HCT116 (cell line): ENCODE data around the gene STRAP.

Experiments used
- ATF3 ChIP-seq: IDR thresholded peaks from 2 replicates; pipeline ENCODE4 v1.6.1; 2012
- CEBPB ChIP-seq: IDR thresholded peaks from 2 replicates; pipeline ENCODE4 v1.6.1; 2012; ENCODE audit warnings: low read depth
- EGR1 ChIP-seq: IDR thresholded peaks from 2 replicates; pipeline ENCODE4 v1.6.1; 2012; ENCODE audit warnings: low read depth
- EZH2 ChIP-seq: fragments of 200-600 bp; sonication (generic); IDR thresholded peaks from 2 replicates; pipeline ENCODE4 v1.6.1; 2017; ENCODE audit warnings: antibody characterized with exemption, mixed run types
- EZH2phosphoT487 ChIP-seq: fragments of 200-600 bp; IDR thresholded peaks from 2 replicates; pipeline ENCODE4 v1.6.1; 2018; ENCODE audit warnings: antibody characterized with exemption, borderline replicate concordance
- FOSL1 ChIP-seq: IDR thresholded peaks from 2 replicates; pipeline ENCODE4 v1.6.1; 2012; ENCODE audit warnings: low read depth
- MAX ChIP-seq: IDR thresholded peaks from 2 replicates; pipeline ENCODE4 v1.6.1; 2012
- POLR2A ChIP-seq: IDR thresholded peaks from 2 replicates; pipeline ENCODE4 v1.7.0; 2011; ENCODE audit warnings: borderline replicate concordance; ENCODE audit not compliant: insufficient read depth, insufficient read length; ENCODE audit errors: extremely low read depth
- POLR2AphosphoS5 ChIP-seq: IDR thresholded peaks from 2 replicates; pipeline ENCODE4 v1.6.1; 2011; ENCODE audit warnings: mild to moderate bottlenecking, low read depth, low read length, moderate library complexity
- ZNF274 ChIP-seq: fragments of 200-500 bp; sonication (Bioruptor generic); IDR thresholded peaks from 2 replicates; pipeline ENCODE4 v1.6.1; 2014; ENCODE audit warnings: mild to moderate bottlenecking, low read depth, low read length, inconsistent platforms
- TF ChIP-seq, protein P1 (sequence below), 3 experiments: fragments of 200-600 bp in 1 of 3; sonication (generic) in 1 of 3; IDR thresholded peaks in 2 of 3; conservative IDR thresholded peaks in 1 of 3; 2 replicates each; pipeline ENCODE4 v1.5.1; 2012 to 2017; ENCODE audit warnings: low read depth in 2 of 3, low read length in 2 of 3, antibody characterized with exemption in 1 of 3, borderline replicate concordance in 1 of 3, control low read depth in 1 of 3, mild to moderate bottlenecking in 1 of 3, mixed read lengths in 1 of 3, mixed run types in 1 of 3, moderate library complexity in 1 of 3; ENCODE audit not compliant: insufficient read depth in 1 of 3
- TF ChIP-seq, protein P2 (sequence below): IDR thresholded peaks from 2 replicates; pipeline ENCODE4 v1.6.1; 2012; ENCODE audit warnings: low read depth
- TF ChIP-seq, protein P3 (sequence below): IDR thresholded peaks from 2 replicates; pipeline ENCODE4 v1.6.1; 2011; ENCODE audit warnings: mild to moderate bottlenecking, low read length, moderate library complexity; ENCODE audit not compliant: insufficient replicate concordance; ENCODE audit errors: extremely low read depth

- TF ChIP-seq, protein P1, sequence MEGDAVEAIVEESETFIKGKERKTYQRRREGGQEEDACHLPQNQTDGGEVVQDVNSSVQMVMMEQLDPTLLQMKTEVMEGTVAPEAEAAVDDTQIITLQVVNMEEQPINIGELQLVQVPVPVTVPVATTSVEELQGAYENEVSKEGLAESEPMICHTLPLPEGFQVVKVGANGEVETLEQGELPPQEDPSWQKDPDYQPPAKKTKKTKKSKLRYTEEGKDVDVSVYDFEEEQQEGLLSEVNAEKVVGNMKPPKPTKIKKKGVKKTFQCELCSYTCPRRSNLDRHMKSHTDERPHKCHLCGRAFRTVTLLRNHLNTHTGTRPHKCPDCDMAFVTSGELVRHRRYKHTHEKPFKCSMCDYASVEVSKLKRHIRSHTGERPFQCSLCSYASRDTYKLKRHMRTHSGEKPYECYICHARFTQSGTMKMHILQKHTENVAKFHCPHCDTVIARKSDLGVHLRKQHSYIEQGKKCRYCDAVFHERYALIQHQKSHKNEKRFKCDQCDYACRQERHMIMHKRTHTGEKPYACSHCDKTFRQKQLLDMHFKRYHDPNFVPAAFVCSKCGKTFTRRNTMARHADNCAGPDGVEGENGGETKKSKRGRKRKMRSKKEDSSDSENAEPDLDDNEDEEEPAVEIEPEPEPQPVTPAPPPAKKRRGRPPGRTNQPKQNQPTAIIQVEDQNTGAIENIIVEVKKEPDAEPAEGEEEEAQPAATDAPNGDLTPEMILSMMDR (IDR thresholded peaks at IDR 0.05 in 2 of 3, conservative IDR thresholded peaks at IDR 0.05 in 1 of 3; ENCODE audit: borderline replicate concordance in 1 of 3, insufficient read depth in 1 of 3, low read depth in 2 of 3, low read length in 2 of 3): no peak
- TF ChIP-seq ZNF274: no peak
- no peak for TF ChIP-seq MAX
- TF ChIP-seq POLR2A: no peak
- no peak for TF ChIP-seq POLR2AphosphoS5
- TF ChIP-seq EZH2: no peak
- no peak for TF ChIP-seq EZH2phosphoT487
- TF ChIP-seq, protein P2, sequence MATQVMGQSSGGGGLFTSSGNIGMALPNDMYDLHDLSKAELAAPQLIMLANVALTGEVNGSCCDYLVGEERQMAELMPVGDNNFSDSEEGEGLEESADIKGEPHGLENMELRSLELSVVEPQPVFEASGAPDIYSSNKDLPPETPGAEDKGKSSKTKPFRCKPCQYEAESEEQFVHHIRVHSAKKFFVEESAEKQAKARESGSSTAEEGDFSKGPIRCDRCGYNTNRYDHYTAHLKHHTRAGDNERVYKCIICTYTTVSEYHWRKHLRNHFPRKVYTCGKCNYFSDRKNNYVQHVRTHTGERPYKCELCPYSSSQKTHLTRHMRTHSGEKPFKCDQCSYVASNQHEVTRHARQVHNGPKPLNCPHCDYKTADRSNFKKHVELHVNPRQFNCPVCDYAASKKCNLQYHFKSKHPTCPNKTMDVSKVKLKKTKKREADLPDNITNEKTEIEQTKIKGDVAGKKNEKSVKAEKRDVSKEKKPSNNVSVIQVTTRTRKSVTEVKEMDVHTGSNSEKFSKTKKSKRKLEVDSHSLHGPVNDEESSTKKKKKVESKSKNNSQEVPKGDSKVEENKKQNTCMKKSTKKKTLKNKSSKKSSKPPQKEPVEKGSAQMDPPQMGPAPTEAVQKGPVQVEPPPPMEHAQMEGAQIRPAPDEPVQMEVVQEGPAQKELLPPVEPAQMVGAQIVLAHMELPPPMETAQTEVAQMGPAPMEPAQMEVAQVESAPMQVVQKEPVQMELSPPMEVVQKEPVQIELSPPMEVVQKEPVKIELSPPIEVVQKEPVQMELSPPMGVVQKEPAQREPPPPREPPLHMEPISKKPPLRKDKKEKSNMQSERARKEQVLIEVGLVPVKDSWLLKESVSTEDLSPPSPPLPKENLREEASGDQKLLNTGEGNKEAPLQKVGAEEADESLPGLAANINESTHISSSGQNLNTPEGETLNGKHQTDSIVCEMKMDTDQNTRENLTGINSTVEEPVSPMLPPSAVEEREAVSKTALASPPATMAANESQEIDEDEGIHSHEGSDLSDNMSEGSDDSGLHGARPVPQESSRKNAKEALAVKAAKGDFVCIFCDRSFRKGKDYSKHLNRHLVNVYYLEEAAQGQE: no peak
- no peak for TF ChIP-seq FOSL1
- TF ChIP-seq ATF3: no peak
- TF ChIP-seq, protein P3, sequence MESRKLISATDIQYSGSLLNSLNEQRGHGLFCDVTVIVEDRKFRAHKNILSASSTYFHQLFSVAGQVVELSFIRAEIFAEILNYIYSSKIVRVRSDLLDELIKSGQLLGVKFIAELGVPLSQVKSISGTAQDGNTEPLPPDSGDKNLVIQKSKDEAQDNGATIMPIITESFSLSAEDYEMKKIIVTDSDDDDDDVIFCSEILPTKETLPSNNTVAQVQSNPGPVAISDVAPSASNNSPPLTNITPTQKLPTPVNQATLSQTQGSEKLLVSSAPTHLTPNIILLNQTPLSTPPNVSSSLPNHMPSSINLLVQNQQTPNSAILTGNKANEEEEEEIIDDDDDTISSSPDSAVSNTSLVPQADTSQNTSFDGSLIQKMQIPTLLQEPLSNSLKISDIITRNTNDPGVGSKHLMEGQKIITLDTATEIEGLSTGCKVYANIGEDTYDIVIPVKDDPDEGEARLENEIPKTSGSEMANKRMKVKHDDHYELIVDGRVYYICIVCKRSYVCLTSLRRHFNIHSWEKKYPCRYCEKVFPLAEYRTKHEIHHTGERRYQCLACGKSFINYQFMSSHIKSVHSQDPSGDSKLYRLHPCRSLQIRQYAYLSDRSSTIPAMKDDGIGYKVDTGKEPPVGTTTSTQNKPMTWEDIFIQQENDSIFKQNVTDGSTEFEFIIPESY: no peak
- no peak for TF ChIP-seq CEBPB
- TF ChIP-seq EGR1: no peak
Measured at GRCh38 chr12:15834575-15834974, 47.6 kb upstream of the STRAP start.
